Femur (tissue), 1 donor: ENCODE data around the gene CFAP210.
A peak's percentile ranks its signal among the peaks of the same experiment; 100 is the strongest.

Experiments used
- DNase-seq: peaks from one replicate; pipeline ENCODE4 v3.0.0-alpha.2; 2017

The CFAP210 gene

DNA sequence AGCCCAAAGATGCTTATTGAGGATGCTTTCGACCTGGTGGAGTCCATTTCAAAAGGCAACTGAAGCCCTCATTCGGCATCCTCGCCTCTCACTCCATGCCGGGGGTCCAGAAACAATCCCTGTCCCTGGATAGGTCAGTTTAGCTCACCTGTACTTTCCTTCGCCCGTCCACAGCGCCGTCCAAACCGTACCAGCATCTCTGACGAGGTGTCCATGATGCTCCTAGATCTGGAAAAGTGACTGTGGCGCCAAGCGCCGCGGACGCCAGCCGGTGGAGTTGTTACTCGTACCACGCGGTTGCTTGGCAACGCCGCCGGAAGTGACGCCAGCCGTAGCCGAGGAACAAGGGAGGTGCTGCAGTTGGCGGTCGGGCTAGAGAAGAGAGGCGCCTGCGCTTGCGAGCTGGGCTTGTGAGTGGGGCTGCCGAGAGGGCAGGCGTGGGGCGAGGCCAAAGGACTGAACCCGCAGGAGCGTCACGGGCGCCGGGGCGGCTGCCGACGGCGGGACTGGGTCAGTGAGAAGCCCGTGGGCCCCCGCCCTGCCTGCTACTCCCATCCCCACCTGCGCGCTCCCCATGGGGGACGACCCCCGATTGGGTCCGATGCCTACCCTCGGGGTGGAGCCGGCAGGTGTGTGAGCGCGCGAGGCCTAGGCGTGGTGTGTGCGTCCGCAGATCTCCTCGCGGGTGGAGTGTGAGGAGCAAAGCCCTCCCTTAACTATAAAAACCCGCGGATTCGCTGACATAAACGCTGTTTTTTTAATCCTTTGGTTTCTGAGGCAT is at the start of gene CFAP210, which contains the start of gene PHOSPHO2:
CFAP210 (minus strand) TSS at position 293 of the 781 bp plus-strand sequence; CDS start at position 215, 78 bp downstream.
PHOSPHO2 (plus strand) TSS at position 357 of the 781 bp plus-strand sequence. CDS start 6,503 bp downstream, outside the sequence.
- DNase-seq, result peak; percentile 99

- DNase-seq, result peak; percentile 40
Measured at GRCh38 chr2:169743549-169743948, 49.3 kb upstream of the CFAP210 start.

- no peak for DNase-seq
Measured at GRCh38 chr2:169739351-169739750, 45.1 kb upstream of the CFAP210 start.

- DNase-seq, result no peak
Measured at GRCh38 chr2:169738566-169739229, 44.5 kb upstream of the CFAP210 start.

DNA sequence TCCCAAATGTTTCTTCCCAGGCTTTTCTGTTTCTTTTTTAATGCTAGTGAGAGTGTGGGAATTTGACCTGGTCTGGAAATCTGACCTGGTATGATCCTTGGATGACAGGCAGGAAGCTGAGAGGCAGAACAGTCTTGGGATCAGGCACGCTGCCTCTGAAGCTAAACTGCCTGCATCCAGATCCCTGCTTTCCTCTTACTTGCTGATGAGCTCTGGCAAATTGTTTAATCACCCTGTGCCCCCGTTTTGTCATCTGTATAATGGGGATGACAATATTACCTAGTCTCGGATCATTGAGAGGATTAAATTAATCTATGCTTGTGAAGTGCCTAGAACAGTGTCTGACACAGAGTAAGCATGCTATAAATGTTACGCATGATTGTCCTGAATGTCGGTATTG is 42.7 kb upstream of the CFAP210 start:
- DNase-seq, result no peak

DNA sequence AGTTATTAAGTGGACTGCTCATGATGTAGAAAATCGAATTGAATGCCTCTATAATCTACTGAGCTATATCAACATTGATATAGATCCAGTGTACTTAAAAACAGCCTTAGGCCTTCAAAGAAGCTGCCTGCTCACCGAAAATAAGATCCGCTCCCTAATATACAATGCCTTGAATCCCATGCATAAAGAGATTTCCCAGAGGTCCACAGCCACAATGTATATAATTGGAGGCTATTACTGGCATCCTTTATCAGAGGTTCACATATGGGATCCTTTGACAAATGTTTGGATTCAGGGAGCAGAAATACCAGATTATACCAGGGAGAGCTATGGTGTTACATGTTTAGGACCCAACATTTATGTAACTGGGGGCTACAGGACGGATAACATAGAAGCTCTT is 41.4 kb upstream of the CFAP210 start:
- no peak for DNase-seq

DNA sequence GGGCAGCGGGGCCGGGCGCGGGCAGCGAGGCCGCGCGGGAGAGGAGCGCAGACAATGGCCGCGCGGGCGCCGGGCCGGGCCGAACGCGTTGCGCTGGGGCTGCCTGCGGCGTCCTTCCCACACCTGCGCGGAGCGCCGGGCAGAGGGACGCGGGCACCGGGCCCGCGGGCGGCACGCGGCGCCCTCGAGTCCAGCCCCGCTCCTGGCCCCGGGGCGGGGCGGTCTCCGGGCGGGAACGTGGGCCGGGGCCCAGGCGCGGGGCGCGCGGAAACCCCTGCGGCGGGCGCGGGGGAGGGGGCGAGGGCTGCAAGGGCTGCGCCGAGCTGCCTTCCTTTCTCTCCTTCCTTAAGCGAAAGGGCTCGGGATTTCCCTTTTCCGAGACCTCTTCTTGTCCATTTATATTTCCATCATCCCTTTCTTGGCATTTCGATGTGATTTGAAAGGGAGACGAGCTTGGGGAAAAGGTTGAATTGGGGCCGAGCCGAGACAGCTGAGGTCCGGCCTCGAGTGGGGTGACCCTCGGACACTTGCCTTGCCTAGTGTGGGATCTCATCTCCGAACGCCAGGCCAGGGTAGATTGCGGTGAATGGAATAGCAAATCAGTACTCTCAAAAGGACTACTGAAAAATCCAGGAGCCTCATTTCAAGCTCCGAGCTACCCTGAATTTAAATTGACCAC is 40.1 kb upstream of the CFAP210 start:
- peak; percentile 44 for DNase-seq

GRCh38 chr2:169732583-169733358 is 38.6 kb upstream of the CFAP210 start:
- no peak for DNase-seq

DNA sequence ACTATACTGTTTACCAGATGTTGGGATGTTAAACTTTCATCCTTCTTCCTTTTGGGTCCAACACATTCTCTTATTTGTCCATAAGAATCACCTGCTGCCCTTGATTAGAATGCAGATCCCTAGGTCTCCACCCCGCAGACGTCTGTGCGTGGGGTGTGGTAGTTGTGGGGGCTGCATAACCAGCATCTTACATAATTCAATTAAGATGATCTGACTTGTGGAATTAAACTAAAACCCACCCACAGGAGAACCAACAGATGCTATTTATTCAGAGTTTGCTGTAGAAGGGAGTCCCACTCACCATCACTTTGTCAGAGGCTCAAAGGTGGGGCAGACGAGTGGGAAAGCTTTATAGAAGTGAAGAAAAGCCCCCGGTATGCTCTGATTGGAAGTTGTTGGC is 37.9 kb upstream of the CFAP210 start:
- DNase-seq, result no peak

- DNase-seq, result no peak
Measured at GRCh38 chr2:169729274-169729605, 35.0 kb upstream of the CFAP210 start.

- no peak for DNase-seq
Measured at GRCh38 chr2:169727065-169727464, 32.9 kb upstream of the CFAP210 start.

GRCh38 chr2:169721016-169721415 is 26.8 kb upstream of the CFAP210 start:
- no peak for DNase-seq

DNA sequence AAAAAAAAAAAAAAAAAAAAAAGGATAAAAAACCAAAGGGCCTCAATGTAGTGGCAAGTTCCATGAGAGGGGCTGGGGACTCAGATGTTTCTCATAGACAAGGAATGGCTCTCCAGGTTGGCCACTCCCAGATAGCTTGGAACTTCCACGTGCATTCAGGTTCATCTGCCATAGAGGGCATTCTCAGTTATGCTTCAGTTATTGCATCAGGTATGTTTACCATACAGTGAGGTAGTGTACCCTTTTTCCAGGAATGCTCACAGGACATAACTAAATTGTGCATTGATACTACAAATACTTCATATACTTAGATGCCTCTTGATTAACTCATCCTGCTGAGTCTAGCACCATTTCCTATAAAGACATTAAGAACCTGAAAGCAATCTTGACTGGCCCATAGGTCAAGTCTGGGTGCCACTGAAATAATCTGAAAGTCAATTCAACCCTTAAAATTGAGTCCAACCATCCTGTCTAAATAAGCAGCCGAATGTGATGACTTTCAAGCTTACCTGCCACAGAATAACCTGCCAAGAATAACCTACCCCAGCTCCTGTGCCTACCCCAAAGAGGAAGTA is 24.8 kb upstream of the CFAP210 start:
- DNase-seq, result no peak

GRCh38 chr2:169717691-169718063 is 23.5 kb upstream of the CFAP210 start:
- DNase-seq, result no peak

DNA sequence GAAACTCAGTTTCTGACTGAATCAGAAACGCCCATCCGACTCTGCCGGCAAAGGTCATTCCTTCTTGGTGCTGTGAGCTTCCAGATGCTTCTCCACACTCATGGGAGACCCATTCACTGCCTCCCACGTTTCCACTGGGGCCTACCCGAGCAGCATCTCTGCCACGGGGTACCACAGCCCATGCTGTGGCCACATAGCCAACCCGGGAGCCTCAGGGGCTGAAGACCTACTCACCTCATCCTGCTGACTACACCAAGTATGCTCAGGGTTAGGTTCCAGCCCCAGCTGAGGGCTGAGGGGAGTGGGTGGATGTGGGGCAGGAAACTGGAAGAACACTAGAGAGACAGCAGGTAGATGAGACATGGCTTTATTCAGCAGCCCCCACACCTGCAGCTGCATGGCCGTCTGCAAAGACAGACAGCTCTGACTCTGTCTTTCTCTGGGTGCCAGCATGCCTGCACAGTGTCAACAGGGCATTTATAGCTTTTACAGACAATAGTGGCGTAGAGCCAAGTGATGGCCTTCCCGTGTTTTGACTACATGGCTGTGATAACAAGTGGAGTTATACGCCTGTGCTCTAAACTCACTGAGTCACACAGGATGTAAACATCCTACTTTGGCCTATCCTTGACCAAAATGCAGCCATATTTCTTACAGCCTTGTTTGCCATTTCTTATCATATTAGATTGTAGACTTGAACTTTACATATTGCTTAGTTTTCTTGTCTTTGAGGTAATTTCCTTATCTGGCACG is 22.9 kb upstream of the CFAP210 start:
- no peak for DNase-seq

DNA sequence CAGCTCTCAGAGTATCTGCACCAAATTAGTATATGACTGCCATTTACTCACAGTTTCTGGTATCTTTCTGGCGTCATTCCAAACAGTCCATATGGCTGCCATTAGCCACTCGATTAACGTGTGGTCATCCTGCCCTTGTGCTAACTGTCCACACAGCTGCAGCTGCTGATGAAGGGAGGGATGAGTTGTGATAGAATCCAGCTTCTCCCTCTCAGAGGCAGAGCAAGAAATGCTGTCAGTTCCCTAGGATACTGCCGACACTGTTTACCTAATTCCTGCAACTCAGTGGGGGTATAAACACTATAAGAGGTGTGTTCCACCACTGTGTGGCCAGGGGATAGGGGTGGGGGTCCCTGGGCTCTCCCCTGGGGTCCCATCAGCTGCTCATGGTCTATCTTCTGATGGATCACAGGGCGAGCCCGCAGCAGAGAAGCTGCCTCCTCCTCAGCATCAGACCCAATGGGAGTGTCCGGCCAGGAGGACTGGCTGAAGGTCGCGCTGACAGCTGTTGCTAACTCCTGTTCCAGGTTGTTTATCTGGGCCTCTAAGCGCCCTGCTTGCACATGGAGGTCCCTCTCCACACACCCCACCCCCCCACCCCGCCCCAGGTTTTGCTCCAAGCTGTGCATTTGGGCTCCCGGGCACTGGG is 22.2 kb upstream of the CFAP210 start:
- DNase-seq, result peak; percentile 61

GRCh38 chr2:169715379-169716237 is 21.4 kb upstream of the CFAP210 start:
- no peak for DNase-seq

GRCh38 chr2:169714699-169715098 is 20.5 kb upstream of the CFAP210 start:
- no peak for DNase-seq

- DNase-seq, result no peak
Measured at GRCh38 chr2:169713331-169713730, 19.1 kb upstream of the CFAP210 start.

DNA sequence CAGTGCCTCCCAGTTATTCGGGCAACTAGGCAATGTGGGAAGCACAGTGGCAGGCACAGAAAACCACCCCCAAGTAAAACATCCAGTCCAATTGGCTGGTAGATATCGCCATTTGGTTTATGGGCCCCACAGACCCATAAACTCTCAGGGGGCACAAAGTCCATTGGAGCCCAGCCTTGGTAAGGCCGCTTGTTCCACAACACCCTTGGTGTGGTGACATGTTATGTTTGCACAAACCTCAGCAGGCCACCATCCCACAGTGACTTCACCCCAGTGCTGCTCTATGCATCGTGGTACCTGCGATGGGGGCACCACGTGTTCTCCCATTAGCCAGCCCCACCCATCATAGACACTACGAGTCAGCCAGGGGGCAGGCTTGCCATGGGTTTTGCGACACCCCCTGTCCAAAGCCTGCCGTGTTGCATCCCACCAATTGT is 18.6 kb upstream of the CFAP210 start:
- DNase-seq, result no peak
